ENCODE results near the gene PRDM11.
A peak's percentile ranks its signal among the peaks of the same experiment; 100 is the strongest.

PRDM11 gene

GRCh38 chr11:45181193-45181888, 34.9 kb downstream of the PRDM11 start:
- TF ChIP-seq CTCF (IDR thresholded peaks at IDR 0.05), result no peak

DNA sequence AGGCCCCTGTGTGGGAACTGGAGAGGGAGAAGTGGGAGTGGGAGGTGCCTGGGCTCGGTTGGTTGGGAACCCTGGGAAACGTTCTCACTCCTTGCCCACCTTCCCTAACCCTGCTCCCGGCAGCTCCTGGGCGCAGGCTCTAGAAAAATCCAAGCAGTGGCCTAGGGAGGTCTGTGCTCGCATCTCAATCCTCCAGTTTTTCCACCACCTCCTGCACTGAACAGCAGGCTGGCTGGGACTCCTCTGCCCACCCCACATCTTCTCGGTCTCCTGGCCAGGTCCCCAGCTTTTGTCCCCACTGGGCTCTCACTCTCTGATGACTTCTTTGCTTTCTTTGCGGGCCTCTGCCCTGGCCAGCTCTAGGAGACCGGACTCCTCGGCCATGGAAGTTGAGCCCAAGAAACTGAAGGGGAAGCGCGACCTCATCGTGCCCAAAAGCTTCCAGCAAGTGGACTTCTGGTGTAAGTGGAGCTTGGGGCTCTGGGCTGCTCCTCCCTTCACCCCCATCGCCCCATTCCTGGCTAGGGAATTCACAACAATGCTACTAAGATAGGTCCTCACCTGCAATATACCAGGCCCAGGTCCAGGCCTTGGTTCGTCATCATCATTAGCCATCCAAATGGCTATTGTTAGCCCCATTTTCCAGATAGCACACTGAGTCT, 35.6 kb downstream of the PRDM11 start:
- no peak for TF ChIP-seq CTCF (IDR thresholded peaks at IDR 0.05)

DNA sequence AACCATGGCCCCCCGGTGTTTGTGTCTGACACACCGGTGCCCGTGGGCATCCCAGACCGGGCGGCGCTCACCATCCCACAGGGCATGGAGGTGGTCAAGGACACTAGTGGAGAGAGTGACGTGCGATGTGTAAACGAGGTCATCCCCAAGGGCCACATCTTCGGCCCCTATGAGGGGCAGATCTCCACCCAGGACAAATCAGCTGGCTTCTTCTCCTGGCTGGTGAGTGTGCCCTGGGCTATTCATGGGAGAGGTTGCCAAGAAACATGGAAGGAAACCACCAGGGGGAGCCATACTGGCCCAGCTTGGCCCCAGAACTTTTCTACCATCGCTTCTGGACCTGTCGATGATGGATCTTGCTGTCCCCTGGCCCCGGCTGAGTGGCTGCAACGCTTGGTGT, 36.5 kb downstream of the PRDM11 start:
- TF ChIP-seq CTCF (IDR thresholded peaks at IDR 0.05), result peak; percentile 44

DNA sequence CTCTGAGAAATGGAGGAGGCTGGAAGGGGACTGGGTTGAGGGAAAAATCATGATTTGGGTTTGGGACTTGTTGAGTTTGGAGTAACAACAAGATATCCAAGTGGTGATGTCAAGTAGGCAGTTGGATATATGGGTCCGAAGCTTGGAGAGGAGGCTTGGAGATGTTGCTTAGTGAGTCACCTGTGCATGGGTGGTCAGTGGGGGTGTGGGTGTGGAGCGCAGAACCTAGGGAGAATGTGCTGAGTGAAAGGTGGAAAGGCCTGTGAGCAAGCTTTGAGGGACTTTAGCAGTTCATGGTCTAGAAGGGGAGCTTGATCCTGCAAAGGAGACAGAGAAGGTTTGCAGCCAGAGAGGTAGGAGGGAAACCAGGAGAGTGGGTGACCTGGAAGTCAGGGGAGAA, 38.2 kb downstream of the PRDM11 start:
- TF ChIP-seq CTCF (IDR thresholded peaks at IDR 0.05), result no peak

- no peak for TF ChIP-seq CTCF (IDR thresholded peaks at IDR 0.05)
These were observed 38.8 kb downstream of the PRDM11 start for GRCh38 chr11:45185228-45185729.

DNA sequence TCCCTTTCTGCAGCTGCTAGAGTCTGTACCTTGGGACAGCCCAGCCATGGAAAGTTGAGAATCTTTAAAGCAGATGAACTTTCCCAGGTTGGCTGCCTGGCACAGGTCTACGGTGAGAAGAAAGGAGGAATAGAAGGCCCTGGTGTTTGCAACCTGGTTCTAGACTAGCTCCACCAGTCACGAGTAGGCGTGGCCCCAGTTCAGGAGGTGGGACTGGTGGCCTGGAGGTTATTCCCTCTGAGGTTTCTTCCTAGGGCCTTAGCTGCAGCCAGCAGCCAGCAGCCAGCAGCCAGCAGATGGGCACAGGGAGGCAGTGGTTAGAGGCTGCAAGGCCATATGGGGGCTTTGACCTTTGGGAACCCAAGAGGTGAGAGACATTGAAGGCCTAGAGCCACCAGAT, 40.9 kb downstream of the PRDM11 start:
- no peak for TF ChIP-seq CTCF (IDR thresholded peaks at IDR 0.05)

GRCh38 chr11:45188127-45188526, 41.7 kb downstream of the PRDM11 start:
- no peak for TF ChIP-seq CTCF (IDR thresholded peaks at IDR 0.05)
